GM19099 (cell line): ENCODE data around the gene FCHO1.

ENCODE experiments used
- POLR2A ChIP-seq: IDR thresholded peaks from 3 replicates; pipeline ENCODE4 v1.6.1; 2011; ENCODE audit warnings: low read depth; ENCODE audit not compliant: insufficient read length; ENCODE audit errors: extremely low read depth

Gene FCHO1

DNA sequence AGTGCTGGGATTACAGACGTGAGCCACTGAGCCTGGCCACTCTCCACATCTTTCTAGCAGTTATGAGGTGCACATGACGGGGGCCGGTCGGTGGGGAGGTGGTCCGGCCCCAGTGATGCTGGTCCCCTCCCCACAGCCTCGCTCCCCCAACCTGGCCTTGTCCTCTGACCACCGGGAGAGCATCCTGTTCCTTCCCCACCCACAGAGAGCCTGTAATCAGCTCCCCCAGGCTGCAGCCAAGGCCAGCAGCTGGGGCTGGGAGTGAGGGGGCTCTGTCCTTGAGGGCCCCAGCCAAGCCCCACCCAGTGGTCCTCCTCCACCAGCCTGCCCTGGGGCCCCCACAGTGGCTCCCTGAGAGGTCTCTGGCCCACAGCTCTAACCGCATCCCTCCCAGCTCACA, 73.1 kb downstream of the FCHO1 start:
- TF ChIP-seq POLR2A: no peak

DNA sequence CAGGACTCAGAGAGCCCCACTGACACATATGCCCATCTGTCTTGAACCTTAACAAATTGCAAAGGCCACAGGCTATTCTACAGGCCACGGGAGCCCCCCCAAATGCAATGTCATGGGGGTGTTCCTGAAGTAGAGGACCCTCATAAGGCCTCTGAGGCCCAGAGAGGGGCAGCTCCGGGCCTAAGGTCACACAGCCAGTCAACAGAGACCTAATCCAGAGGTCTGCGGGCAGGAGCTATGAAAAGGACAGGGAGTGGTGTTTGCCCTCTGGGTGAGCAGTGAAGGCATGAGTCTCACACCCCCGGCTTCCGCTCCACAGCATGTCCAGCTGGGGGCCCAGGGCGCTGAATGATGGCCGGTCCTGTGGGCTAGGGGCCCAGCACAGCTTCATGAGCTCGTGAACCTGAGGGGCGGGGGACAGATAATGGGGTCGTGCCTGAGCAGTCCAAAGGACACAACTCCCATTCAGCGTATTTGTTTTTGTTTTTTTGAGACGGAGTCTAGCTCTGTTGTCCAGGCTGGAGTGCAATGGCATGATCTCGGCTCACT, 75.3 kb downstream of the FCHO1 start:
- no peak for TF ChIP-seq POLR2A

DNA sequence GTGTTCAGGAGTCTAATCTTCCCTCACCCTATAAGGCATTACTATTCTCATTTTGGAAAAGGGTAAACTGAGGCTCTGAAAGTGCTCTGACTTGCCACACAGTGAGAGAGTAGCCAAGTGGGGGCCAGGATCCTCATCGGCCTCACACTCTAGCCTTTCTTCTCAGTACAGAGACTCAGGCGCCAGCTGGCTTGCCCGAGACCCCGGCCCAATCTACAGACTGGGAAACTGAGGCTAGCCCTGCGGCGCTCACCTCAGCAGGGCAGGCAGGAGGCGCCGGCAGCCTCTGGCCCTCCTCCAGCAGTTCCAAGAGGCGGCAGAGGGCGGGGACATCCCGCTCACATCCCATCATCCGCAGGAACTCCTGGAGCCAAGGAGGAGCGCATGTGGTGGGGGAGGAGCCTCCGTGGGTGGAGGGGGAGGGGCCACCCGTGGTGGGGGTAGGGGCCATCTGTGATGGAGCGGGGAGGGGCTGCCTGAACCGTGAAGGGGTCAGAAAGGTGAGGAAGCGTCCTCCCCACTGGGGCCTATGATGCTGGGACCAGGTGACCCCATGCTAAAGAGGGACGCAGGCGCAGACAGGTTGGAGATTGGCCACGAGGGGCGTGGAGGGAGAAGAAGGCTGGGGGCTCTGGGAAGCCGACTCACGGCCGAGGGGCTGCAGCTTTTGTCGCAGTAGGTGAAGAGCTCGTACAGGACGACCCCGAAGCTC, 78.7 kb downstream of the FCHO1 start:
- no peak for TF ChIP-seq POLR2A

DNA sequence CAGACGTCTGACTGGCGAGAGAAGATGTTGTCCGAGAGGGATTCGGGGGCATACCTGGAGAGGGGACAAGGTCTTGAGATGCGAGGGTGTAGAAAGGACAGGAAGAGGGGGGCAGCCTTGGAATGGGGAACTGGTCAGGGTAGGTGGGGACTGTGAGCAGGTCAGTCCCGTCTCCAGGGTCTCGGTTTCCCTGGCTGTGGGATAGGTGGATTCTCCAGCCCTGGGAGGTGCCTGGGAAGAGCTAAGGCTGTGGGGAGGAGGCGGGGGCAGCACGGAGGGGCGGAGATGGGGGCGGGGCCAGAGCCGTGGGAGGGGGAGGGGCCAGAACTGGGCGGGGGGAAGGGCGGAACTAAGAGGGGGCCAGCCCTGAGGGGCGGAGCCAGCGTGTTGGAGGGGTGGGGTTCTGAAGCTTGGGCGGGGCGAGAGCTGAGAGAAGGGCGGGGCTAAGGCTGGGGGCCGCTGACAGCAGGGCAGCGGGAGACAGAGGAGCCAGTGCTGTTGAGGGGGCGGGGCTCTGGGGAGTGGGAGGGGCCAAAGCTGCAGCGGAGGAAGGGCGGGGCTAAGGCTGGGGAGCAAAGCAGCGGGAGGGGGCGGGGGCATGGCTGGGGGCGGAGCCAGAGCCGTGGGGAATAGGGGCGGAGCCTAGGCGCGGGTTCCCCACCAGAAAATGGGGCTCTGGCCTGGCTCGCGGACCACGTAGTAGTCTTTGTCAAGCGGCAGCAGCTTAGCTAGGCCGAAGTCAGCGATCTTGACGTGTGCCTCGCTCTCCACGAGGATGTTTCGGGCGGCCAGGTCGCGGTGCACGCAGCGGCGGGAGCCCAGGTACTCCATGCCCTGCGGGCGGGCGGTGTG, 79.5 kb downstream of the FCHO1 start:
- TF ChIP-seq POLR2A: no peak

DNA sequence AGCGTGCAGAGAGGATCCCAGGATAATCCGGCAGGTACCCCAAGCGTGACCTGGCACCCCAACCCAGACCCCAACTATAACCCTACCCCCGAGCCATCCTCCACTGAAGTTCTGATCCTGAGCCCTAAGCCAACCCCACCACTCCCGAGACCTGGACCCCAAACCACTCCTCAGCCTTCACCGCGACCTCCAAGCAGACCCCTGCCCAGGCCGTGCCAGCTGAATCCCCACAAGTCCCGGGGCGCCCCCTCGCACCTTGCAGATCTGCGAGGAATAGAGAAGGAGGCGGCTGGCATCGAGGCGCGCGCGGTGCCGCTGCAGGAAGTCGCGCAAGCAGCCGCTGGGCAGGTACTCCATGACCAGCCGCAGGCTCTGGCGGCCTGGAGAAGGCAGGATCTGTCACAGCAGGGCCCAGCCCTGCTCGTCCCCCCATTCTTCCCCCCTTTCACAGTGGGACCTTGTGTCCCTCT, 80.2 kb downstream of the FCHO1 start:
- TF ChIP-seq POLR2A: no peak

- no peak for TF ChIP-seq POLR2A
Observed at GRCh38 chr19:17832443-17833208, 81.3 kb downstream of the FCHO1 start.

DNA sequence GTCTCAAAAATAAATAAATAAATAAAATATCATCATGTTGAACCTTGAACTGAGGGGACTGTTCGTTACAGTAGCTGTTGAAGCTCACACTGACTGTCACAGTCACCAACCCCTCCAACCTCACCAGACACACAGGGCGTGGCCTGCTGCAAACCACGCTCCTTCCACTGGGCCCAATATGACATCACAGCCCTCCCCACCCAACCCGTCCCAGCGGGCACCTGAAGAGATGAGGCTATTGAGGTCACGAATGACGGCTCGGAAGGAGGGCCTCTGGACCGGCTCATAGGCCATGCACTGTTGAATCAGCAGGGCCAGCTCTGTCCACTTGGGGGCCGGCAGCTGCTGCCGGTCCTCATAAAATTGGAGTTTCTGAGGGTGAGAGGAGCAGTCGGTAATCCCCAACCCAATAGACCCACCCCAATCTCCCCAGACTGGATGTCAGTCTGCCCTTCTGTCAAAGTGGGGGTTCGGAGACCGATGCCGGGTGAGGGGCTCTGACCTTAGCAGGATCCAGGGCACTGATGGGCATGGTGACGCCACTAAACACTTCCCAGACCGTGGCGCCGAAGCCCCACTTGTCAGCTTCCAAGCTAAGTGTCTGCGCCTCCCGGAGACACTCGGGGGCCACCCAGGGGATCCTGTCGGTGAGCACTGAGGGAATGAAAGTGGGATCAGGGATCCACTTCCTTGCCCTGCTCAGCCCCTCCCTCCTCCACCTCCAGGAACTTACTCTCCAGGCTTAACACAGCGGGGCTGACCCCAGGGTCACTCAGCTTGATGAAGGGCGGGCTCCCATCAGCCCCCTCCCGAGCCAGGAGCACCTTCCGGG, 83.3 kb downstream of the FCHO1 start:
- no peak for TF ChIP-seq POLR2A

DNA sequence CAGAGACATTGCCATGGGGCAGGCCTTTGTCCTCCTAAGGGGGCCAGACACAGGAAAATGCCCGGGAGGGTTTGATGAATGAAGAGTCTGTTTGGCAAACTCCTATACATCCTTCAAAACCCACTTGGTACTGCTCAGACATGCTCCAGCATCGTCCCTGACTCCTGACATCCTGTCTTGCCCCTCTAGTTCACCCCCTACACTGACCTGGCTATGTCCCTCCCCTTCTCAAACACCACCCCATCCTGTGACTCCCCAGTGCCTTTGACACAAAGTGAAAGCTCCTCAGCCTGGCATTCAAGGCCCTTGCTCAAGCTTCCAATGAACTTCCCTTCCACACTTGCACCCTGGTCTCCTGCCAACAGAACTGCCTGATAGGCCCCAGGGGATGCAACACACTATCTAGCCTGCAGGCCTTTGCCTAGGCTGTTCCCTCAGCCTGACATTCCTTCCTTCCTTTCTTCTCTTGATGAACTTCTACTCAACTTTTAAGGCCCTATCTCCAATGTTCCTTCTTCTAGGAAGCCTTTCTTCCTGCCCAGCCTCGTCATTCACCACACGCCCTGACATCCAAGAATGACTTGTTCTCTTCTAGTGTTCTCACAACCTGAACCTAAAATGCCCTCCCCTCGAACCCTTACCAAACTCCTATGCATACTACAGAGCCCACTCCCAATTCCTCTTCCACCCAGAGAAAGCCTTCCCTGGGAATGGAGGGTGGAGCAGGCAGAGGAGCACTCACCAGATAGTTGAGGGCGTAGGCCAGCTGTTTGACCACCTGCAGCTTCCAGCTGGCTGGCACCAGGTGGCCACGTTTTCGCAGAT, 84.1 kb downstream of the FCHO1 start:
- TF ChIP-seq POLR2A: no peak

GRCh38 chr19:17836530-17836929, 85.3 kb downstream of the FCHO1 start:
- TF ChIP-seq POLR2A: no peak

DNA sequence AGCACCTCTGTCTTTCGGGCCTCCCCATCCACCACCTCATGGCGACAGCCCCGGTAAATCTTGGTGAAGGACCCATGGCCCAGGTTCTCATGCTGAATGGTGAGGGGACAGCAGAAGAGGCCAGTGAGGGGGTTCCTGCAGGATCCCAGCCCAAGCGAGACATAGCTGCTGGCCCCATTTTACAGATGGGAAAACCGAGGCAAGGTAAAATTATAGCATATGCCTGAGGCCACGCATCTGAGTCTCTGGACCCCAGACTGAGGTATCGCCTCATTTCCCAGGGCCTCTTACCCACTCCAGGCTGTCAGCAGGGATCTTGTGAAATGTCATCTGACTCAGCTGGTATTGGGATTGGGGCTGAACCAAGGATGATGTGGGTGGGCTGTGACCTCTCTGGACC, 86.7 kb downstream of the FCHO1 start:
- TF ChIP-seq POLR2A: no peak
